HG03095 (cell line): ENCODE results near the gene NCEH1.
"Not testable (repeated sequence)": the region's sequence is repeated elsewhere in the genome, so short reads cannot be mapped to it uniquely, and the experiment has no call there.

Experiments
- ATAC-seq: cut with Tn5 transposase; IDR thresholded peaks from one replicate; pipeline ENCODE4 v1.9.1; 2021; ENCODE audit warnings: moderate library complexity; ENCODE audit not compliant: unreplicated experiment

Gene NCEH1

GRCh38 chr3:172614340-172615274 lies 96.3 kb downstream of the NCEH1 start:
- ATAC-seq = no peak

- ATAC-seq = no peak
Measured at GRCh38 chr3:172613845-172614244, 97.0 kb downstream of the NCEH1 start.

- no peak for ATAC-seq
Measured at GRCh38 chr3:172612871-172613678, 97.8 kb downstream of the NCEH1 start.

- no peak for ATAC-seq
Measured at GRCh38 chr3:172609750-172610149, 101.1 kb downstream of the NCEH1 start.

GRCh38 chr3:172608575-172608974 lies 102.3 kb downstream of the NCEH1 start:
- ATAC-seq = no peak

GRCh38 chr3:172607305-172608121 lies 103.4 kb downstream of the NCEH1 start:
- no peak for ATAC-seq

GRCh38 chr3:172606021-172606420 lies 104.8 kb downstream of the NCEH1 start:
- ATAC-seq = no peak

- no peak for ATAC-seq
Measured at GRCh38 chr3:172604895-172605646, 105.8 kb downstream of the NCEH1 start.

GRCh38 chr3:172601066-172601832 lies 109.6 kb downstream of the NCEH1 start:
- ATAC-seq = no peak

GRCh38 chr3:172600644-172601065 lies 110.2 kb downstream of the NCEH1 start:
- ATAC-seq = no peak

- no peak for ATAC-seq
Measured at GRCh38 chr3:172598904-172599303, 112.0 kb downstream of the NCEH1 start.

- ATAC-seq = no peak
Measured at GRCh38 chr3:172596394-172596706, 114.5 kb downstream of the NCEH1 start.

- ATAC-seq = peak; percentile 36
Measured at GRCh38 chr3:172595664-172596393, 115.0 kb downstream of the NCEH1 start.

GRCh38 chr3:172594900-172595663 lies 115.8 kb downstream of the NCEH1 start:
- ATAC-seq = not testable (repeated sequence)

- no peak for ATAC-seq
Measured at GRCh38 chr3:172592898-172593669, 117.8 kb downstream of the NCEH1 start.

GRCh38 chr3:172591876-172592771 lies 118.7 kb downstream of the NCEH1 start:
- ATAC-seq = peak; percentile 86
